SK-N-MC (cell line): Measurements from ENCODE around the gene UBE3B.

Source experiments
- EZH2 ChIP-seq: fragments of 200-600 bp; sonication (generic); IDR thresholded peaks from one replicate; pipeline ENCODE4 v1.6.1; 2017; ENCODE audit warnings: antibody characterized with exemption
- FOXP2 ChIP-seq: optimal IDR thresholded peaks from 2 replicates; pipeline ENCODE3; 2011; ENCODE audit warnings: mild to moderate bottlenecking, moderate library complexity; ENCODE audit not compliant: insufficient read depth; ENCODE audit errors: extremely low read length, control extremely low read depth

- TF ChIP-seq EZH2 = no peak
- no peak for TF ChIP-seq FOXP2
Observed at GRCh38 chr12:109534456-109534855, 57.0 kb downstream of the UBE3B start.
